ENCODE results near the gene THAP7. TPM values are rescaled to one million over a fixed set of nuclear protein-coding genes. Genes with fewer than 3 reads are reported as not detected.

The THAP7 gene
- total and polyA plus RNA-seq, 9 donors, result 7.8 to 54.9 (median 39.3) TPM

- no peak for TF ChIP-seq POLR2A (IDR thresholded peaks at IDR 0.05)
- TF ChIP-seq, protein P1, sequence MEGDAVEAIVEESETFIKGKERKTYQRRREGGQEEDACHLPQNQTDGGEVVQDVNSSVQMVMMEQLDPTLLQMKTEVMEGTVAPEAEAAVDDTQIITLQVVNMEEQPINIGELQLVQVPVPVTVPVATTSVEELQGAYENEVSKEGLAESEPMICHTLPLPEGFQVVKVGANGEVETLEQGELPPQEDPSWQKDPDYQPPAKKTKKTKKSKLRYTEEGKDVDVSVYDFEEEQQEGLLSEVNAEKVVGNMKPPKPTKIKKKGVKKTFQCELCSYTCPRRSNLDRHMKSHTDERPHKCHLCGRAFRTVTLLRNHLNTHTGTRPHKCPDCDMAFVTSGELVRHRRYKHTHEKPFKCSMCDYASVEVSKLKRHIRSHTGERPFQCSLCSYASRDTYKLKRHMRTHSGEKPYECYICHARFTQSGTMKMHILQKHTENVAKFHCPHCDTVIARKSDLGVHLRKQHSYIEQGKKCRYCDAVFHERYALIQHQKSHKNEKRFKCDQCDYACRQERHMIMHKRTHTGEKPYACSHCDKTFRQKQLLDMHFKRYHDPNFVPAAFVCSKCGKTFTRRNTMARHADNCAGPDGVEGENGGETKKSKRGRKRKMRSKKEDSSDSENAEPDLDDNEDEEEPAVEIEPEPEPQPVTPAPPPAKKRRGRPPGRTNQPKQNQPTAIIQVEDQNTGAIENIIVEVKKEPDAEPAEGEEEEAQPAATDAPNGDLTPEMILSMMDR (IDR thresholded peaks at IDR 0.05), result no peak
- no peak for TF ChIP-seq EP300 (IDR thresholded peaks at IDR 0.05)
- no peaks in the 10 kb centered on the region for H3K27me3 ChIP-seq
- WGBS, 3 donors, result 8 to 23% (median 17%) methylated on average over 19 to 63 of the region's 65 CpGs
- H3K27ac ChIP-seq, result no peak overlapping the region
- no peaks in the 10 kb centered on the region for H3K36me3 ChIP-seq
- H3K4me1 ChIP-seq (ENCODE audit: insufficient read depth), result no peaks in the 10 kb centered on the region
- intact Hi-C loops (cut with DNase I), result no loop called here
- DNase-seq, result no peak
- no peaks in the 10 kb centered on the region for H3K9me3 ChIP-seq
- H3K4me3 ChIP-seq, result peak overlapping the region; percentile 23
Observed at GRCh38 chr22:20965104-20965887, 36.6 kb downstream of the THAP7 start.

DNA sequence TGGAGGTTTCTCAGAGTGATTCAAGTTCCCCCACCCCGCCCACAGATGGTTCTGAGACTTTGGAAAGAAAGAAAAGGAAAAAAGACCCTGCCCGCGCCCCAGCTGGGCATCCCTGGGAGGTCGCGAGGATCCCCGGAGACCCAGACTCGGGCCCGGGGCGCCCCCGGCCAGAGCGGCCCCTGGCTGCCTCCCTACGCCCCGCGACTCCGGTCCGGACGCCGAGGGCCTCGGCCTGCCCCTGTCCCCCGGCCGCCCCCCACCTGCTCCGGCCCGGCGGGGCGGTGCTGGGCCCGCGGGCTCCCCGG is 37.2 kb downstream of the THAP7 start:
- H3K27ac ChIP-seq, result no peak overlapping the region
- H3K36me3 ChIP-seq, result no peaks in the 10 kb centered on the region
- H3K9me3 ChIP-seq, result no peaks in the 10 kb centered on the region
- no peaks in the 10 kb centered on the region for H3K27me3 ChIP-seq
- no peaks in the 10 kb centered on the region for H3K4me1 ChIP-seq (ENCODE audit: insufficient read depth)
- 1 to 4% (median 2%) methylated on average over 11 to 28 of the region's 28 CpGs for WGBS, 3 donors
- no peak for DNase-seq
- H3K4me3 ChIP-seq, result no peak overlapping the region
- no peak for TF ChIP-seq EP300 (IDR thresholded peaks at IDR 0.05)
- TF ChIP-seq POLR2A (IDR thresholded peaks at IDR 0.05), result no peak
- TF ChIP-seq, protein P1 (IDR thresholded peaks at IDR 0.05), result no peak
- intact Hi-C loops (cut with DNase I), result no loop called here

GRCh38 chr22:20964090-20964798 is 37.7 kb downstream of the THAP7 start:
- Histone ChIP-seq H3K27me3 (no peaks in the 10 kb centered on the region), H3K9me3 (no peaks in the 10 kb centered on the region), H3K4me3 (no peak overlapping the region), H3K27ac (no peak overlapping the region), H3K36me3 (no peaks in the 10 kb centered on the region), H3K4me1 (ENCODE audit: insufficient read depth) (no peaks in the 10 kb centered on the region)
- TF ChIP-seq, protein P1 (IDR thresholded peaks at IDR 0.05), result no peak
- TF ChIP-seq POLR2A (IDR thresholded peaks at IDR 0.05) (no peak), EP300 (IDR thresholded peaks at IDR 0.05) (no peak)
- 41 to 50% (median 48%) methylated on average over 6 of the region's 6 CpGs for WGBS, 3 donors
- intact Hi-C loops (cut with DNase I), result no loop called here
- DNase-seq, result no peak

DNA sequence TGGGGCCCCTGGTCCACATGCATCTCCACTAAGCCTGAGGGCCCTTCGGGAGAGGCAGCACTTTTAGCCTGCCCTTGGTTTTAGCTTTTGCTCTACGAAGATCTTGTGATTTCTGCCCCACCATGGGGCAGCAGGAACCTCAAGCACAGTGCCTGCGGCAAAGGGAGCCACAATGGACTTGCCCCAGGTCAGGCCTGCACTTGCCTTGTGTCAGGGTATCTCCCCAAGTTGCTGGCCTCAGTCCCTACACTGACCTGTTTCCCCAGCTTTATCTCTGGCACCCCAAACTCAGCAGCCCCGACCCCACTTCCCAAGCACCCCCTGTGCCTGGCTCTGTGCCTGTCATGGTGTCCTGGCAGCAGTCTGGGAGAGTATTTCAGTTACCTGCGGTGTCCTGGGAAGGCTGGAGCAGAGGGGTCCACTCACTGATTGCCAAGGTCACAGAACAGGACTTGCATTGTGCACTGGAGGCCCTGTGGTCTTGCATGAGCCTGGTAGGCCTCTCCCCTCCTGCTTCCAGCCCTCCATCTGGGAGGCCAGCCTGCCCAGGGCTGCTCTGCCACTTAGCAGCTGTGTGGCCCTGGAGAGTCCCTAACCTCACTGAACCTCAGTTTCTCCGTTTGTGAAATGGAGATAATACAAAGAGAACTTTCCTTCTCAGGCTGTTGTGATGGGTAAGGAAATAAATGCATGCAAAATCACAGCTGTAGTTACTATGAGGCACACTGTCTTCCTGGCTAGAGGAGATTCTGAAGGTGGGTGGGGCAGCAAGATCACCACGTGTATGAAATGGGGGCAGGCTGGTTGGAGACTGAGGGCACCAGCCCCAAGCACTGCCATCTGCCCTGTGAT is 38.5 kb downstream of the THAP7 start:
- Histone ChIP-seq H3K4me1 (ENCODE audit: insufficient read depth) (no peaks in the 10 kb centered on the region), H3K4me3 (no peak overlapping the region), H3K9me3 (no peaks in the 10 kb centered on the region), H3K36me3 (no peaks in the 10 kb centered on the region), H3K27me3 (no peaks in the 10 kb centered on the region), H3K27ac (no peak overlapping the region)
- DNase-seq, result no peak
- 71 to 84% (median 71%) methylated on average over 7 of the region's 7 CpGs for WGBS, 3 donors
- intact Hi-C loops (cut with DNase I), result no loop called here
- TF ChIP-seq EP300 (IDR thresholded peaks at IDR 0.05) (no peak), POLR2A (IDR thresholded peaks at IDR 0.05) (no peak)
- TF ChIP-seq, protein P1 (IDR thresholded peaks at IDR 0.05), result no peak
